H1 (cell line): ENCODE data around the gene SLC6A20.

Experiments used
- CHD2 ChIP-seq: IDR thresholded peaks from 2 replicates; pipeline ENCODE4 v1.6.1; 2012; ENCODE audit warnings: low read length, improper control_type of control experiment
- EP300 ChIP-seq, 2 experiments: IDR thresholded peaks; 1 replicate in 1 of 2; 2 replicates in 1 of 2; pipeline ENCODE4 v1.6.1; 2011 to 2012; ENCODE audit warnings: low read depth in 2 of 2, low read length in 2 of 2, mild to moderate bottlenecking in 2 of 2, borderline replicate concordance in 1 of 2, inconsistent platforms in 1 of 2, moderate library complexity in 1 of 2
- EZH2 ChIP-seq: fragments of 200-600 bp; sonication (generic); IDR thresholded peaks from 2 replicates; pipeline ENCODE4 v1.7.1; 2012; ENCODE audit warnings: low read depth, mild to moderate bottlenecking, moderate library complexity, low read length, inconsistent platforms; ENCODE audit not compliant: severe bottlenecking
- GABPA ChIP-seq: IDR thresholded peaks from 2 replicates; pipeline ENCODE4 v1.6.1; 2011; ENCODE audit warnings: mild to moderate bottlenecking, low read length, moderate library complexity, borderline replicate concordance; ENCODE audit not compliant: insufficient read depth
- KDM5A ChIP-seq: fragments of 200-600 bp; IDR thresholded peaks from 2 replicates; pipeline ENCODE4 v1.7.1; 2012; ENCODE audit warnings: mild to moderate bottlenecking, low read length, inconsistent platforms, mixed read lengths
- MAFK ChIP-seq: IDR thresholded peaks from 2 replicates; pipeline ENCODE4 v1.6.1; 2012; ENCODE audit warnings: low read depth, mild to moderate bottlenecking, improper control_type of control experiment, low read length
- POLR2A ChIP-seq, 2 experiments: IDR thresholded peaks; 1 replicate in 1 of 2; 2 replicates in 1 of 2; pipeline ENCODE4 v1.6.1; 2011; ENCODE audit warnings: low read depth in 2 of 2, low read length in 2 of 2, mild to moderate bottlenecking in 2 of 2; ENCODE audit errors: control extremely low read depth in 1 of 2
- RAD21 ChIP-seq, 2 experiments: IDR thresholded peaks in 1 of 2; conservative IDR thresholded peaks in 1 of 2; 2 replicates each; pipeline ENCODE4 v1.6.1; 2011; ENCODE audit warnings: low read depth in 2 of 2, low read length in 2 of 2, improper control_type of control experiment in 1 of 2, inconsistent platforms in 1 of 2, mild to moderate bottlenecking in 1 of 2, moderate library complexity in 1 of 2
- RNF2 ChIP-seq: fragments of 200-900, 300-1000 bp; sonication (generic); IDR thresholded peaks from 2 replicates; pipeline ENCODE4 v1.7.1; 2016; ENCODE audit warnings: borderline replicate concordance, low read depth, mild to moderate bottlenecking, antibody characterized with exemption, low read length; ENCODE audit not compliant: poor library complexity, severe bottlenecking; ENCODE audit errors: missing control alignments
- SAP30 ChIP-seq: fragments of 300-600 bp; sonication (generic); IDR thresholded peaks from 2 replicates; pipeline ENCODE4 v1.7.1; 2012; ENCODE audit warnings: low read length, moderate library complexity, mild to moderate bottlenecking, inconsistent platforms; ENCODE audit not compliant: insufficient read depth, insufficient replicate concordance
- SP1 ChIP-seq: IDR thresholded peaks from 2 replicates; pipeline ENCODE4 v1.6.1; 2011; ENCODE audit warnings: low read depth, low read length
- YY1 ChIP-seq: IDR thresholded peaks from 2 replicates; pipeline ENCODE4 v1.6.1; 2011; ENCODE audit warnings: low read depth, mild to moderate bottlenecking, low read length
- ZNF274 ChIP-seq: IDR thresholded peaks from 2 replicates; pipeline ENCODE4 v1.7.0; 2012; ENCODE audit warnings: low read length, borderline replicate concordance; ENCODE audit errors: extremely low read depth
- TF ChIP-seq, protein P1 (sequence below), 3 experiments: IDR thresholded peaks; 1 replicate in 2 of 3; 2 replicates in 1 of 3; pipeline versions ENCODE4 v1.5.1 to v1.6.1; 2011; ENCODE audit warnings: low read length in 3 of 3, mild to moderate bottlenecking in 3 of 3, inconsistent platforms in 2 of 3, low read depth in 1 of 3, moderate library complexity in 1 of 3; ENCODE audit not compliant: insufficient read depth in 1 of 3; ENCODE audit errors: control extremely low read depth in 1 of 3

DNA sequence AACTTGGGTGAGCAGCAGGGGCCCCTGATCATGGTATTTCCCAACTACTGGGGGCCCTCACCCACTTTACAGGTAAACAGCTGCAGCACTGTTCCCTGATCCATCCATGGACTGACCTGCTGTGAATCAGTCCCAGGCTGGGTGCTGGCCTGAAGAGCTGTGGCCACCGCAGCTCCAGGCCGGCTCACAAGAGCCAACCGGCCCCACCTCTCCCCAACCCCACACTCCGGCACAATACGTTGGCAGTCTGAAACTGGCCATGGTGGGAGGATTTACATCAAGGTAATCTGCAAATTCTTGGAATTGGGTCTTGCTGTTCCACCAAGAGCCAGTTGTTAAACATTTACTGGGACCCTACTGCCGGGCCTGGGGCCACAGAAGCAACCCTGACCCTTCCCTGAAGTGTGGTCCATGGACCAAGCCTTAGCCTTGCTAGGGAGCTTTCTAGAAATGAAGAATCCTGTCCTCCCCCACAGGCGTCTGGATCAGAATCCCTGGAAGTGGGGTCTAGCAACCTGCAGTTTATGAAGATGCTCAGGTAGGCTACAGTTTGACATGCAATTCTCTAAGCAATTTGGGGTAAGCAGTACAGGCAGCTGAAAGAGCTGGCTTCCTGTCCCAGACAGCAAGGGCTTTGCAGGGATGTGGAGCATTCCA is 3.7 kb downstream of the SLC6A20 start:
- no peak for TF ChIP-seq RNF2
- no peak for TF ChIP-seq GABPA
- no peak for TF ChIP-seq MAFK
- TF ChIP-seq SAP30 = no peak
- TF ChIP-seq KDM5A = no peak
- TF ChIP-seq, protein P1, sequence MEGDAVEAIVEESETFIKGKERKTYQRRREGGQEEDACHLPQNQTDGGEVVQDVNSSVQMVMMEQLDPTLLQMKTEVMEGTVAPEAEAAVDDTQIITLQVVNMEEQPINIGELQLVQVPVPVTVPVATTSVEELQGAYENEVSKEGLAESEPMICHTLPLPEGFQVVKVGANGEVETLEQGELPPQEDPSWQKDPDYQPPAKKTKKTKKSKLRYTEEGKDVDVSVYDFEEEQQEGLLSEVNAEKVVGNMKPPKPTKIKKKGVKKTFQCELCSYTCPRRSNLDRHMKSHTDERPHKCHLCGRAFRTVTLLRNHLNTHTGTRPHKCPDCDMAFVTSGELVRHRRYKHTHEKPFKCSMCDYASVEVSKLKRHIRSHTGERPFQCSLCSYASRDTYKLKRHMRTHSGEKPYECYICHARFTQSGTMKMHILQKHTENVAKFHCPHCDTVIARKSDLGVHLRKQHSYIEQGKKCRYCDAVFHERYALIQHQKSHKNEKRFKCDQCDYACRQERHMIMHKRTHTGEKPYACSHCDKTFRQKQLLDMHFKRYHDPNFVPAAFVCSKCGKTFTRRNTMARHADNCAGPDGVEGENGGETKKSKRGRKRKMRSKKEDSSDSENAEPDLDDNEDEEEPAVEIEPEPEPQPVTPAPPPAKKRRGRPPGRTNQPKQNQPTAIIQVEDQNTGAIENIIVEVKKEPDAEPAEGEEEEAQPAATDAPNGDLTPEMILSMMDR (IDR thresholded peaks at IDR 0.05; ENCODE audit: control extremely low read depth in 1 of 3, insufficient read depth in 1 of 3, low read depth in 1 of 3, low read length in 3 of 3) = no peak
- TF ChIP-seq EZH2 = no peak
- TF ChIP-seq POLR2A (IDR thresholded peaks at IDR 0.05; ENCODE audit: control extremely low read depth in 1 of 2, low read depth in 2 of 2, low read length in 2 of 2) = no peak
- no peak for TF ChIP-seq YY1
- no peak for TF ChIP-seq EP300 (IDR thresholded peaks at IDR 0.05; ENCODE audit: borderline replicate concordance in 1 of 2, low read depth in 2 of 2, low read length in 2 of 2)
- no peak for TF ChIP-seq RAD21 (IDR thresholded peaks at IDR 0.05 in 1 of 2, conservative IDR thresholded peaks at IDR 0.05 in 1 of 2; ENCODE audit: low read depth in 2 of 2, low read length in 2 of 2)
- TF ChIP-seq CHD2 = no peak
- no peak for TF ChIP-seq SP1
- no peak for TF ChIP-seq ZNF274
